Loucy (cell line): ENCODE results near the gene KCNT1.

Source experiments
- CTCF ChIP-seq: fragments of 200-600 bp; sonication (generic); conservative IDR thresholded peaks from 2 replicates; pipeline ENCODE4 v1.5.1; 2014; ENCODE audit warnings: mild to moderate bottlenecking, antibody characterized with exemption, low read length
- EZH2phosphoT487 ChIP-seq: fragments of 200-600 bp; IDR thresholded peaks from 2 replicates; pipeline ENCODE4 v1.6.1; 2018; ENCODE audit warnings: antibody characterized with exemption, mild to moderate bottlenecking, moderate library complexity, borderline replicate concordance

DNA sequence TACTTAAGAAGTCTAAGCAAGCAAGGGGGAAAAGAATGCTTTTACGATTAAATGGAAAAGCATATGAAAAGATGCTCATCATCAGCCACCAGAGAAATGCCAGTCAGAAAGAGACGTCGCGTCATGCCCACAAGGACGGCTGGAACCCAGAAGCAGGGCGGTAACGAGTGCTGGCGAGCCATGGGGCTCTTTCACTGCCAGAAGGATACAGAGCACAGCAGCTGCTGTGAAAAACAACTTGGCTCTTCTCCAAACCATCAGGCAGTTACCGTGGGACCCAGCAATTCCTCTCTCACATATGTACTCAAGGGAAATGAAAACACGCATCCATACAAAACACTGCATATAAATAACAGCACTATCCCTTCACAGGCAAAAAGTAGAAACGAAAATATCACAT is 109.8 kb downstream of the KCNT1 start:
- TF ChIP-seq CTCF, result no peak
- no peak for TF ChIP-seq EZH2phosphoT487
